OCI-LY7 (cell line): ENCODE measurements around the gene ITGAE.

Experiments used
- CTCF ChIP-seq: fragments of 200-600 bp; sonication (generic); conservative IDR thresholded peaks from 2 replicates; pipeline ENCODE4 v1.5.1; 2014; ENCODE audit warnings: mild to moderate bottlenecking, antibody characterized with exemption, low read length, moderate library complexity, mixed read lengths
- EZH2phosphoT487 ChIP-seq: fragments of 200-600 bp; sonication (generic); IDR thresholded peaks from 2 replicates; pipeline ENCODE4 v1.6.1; 2018; ENCODE audit warnings: low read depth, borderline replicate concordance, mild to moderate bottlenecking, mixed run types, antibody characterized with exemption, low read length, moderate library complexity, mixed read lengths

- TF ChIP-seq CTCF, result no peak
- no peak for TF ChIP-seq EZH2phosphoT487
Measured at GRCh38 chr17:3847165-3847670, 46.2 kb upstream of the ITGAE start.
